ENCODE measurements around the gene PIGA. TPM values are rescaled to one million over a fixed set of nuclear protein-coding genes. Genes with fewer than 3 reads are reported as not detected.

The PIGA gene
- polyA plus RNA-seq, 3 donors, result 6.3 to 36.1 (median 6.4) TPM

- Mint-ChIP-seq H3K27me3 (ENCODE audit: low read depth in 3 of 3) (peaks cover 0 to 23% (median 3%) of the 10 kb centered on the region in 3 donors), H3K27ac (peak overlapping the region in 1 of 7 donors; percentile 1), H3K4me1 (peaks cover 11% of the 10 kb centered on the region), H3K4me3 (no peak overlapping the region), H3K36me3 (no peaks in the 10 kb centered on the region), H3K9me3 (peaks cover 0 to 6% (median 0%) of the 10 kb centered on the region in 7 donors)
- TF ChIP-seq, protein P1, sequence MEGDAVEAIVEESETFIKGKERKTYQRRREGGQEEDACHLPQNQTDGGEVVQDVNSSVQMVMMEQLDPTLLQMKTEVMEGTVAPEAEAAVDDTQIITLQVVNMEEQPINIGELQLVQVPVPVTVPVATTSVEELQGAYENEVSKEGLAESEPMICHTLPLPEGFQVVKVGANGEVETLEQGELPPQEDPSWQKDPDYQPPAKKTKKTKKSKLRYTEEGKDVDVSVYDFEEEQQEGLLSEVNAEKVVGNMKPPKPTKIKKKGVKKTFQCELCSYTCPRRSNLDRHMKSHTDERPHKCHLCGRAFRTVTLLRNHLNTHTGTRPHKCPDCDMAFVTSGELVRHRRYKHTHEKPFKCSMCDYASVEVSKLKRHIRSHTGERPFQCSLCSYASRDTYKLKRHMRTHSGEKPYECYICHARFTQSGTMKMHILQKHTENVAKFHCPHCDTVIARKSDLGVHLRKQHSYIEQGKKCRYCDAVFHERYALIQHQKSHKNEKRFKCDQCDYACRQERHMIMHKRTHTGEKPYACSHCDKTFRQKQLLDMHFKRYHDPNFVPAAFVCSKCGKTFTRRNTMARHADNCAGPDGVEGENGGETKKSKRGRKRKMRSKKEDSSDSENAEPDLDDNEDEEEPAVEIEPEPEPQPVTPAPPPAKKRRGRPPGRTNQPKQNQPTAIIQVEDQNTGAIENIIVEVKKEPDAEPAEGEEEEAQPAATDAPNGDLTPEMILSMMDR (IDR thresholded peaks at IDR 0.05), result no peak
- H3K9me3 ChIP-seq (replicated peaks in 1 of 2; ENCODE audit: control insufficient read depth in 1 of 2, insufficient read depth in 1 of 2, low read length in 2 of 2), result no peaks in the 10 kb centered on the region
- H4K20me1 ChIP-seq (ENCODE audit: insufficient read depth, low read length), result no peaks in the 10 kb centered on the region
- no peaks in the 10 kb centered on the region for H3K36me3 ChIP-seq (replicated peaks in 1 of 2; ENCODE audit: control insufficient read depth in 1 of 2, insufficient read depth in 2 of 2, low read length in 2 of 2)
- DNase-seq, result peak; percentile 21 to 56 (median 48)
- no peaks in the 10 kb centered on the region for H3K79me2 ChIP-seq (ENCODE audit: insufficient read depth, low read length)
- H3K4me1 ChIP-seq (ENCODE audit: control insufficient read depth in 1 of 2, insufficient read depth in 2 of 2, low read length in 2 of 2), result peaks cover 0 to 12% of the 10 kb centered on the region in 2 donors
- peaks cover 0 to 2% of the 10 kb centered on the region in 2 donors for H3K27me3 ChIP-seq (ENCODE audit: control insufficient read depth in 2 of 2, insufficient read depth in 2 of 2, low read length in 2 of 2)
- peak overlapping the region in 1 of 2 donors; percentile 11 for H3K27ac ChIP-seq (ENCODE audit: low read depth in 1 of 2, low read length in 2 of 2)
- intact Hi-C loops (cut with micrococcal nuclease), result no loop called here
- WGBS (ENCODE audit: insufficient coverage), result no CpG with 5 or more reads among the region's 1 CpG
- H3K4me2 ChIP-seq (replicated peaks; ENCODE audit: extremely low read depth, low read length, poor library complexity, severe bottlenecking), result no peak overlapping the region
- H3K9ac ChIP-seq (ENCODE audit: insufficient read depth, low read length, poor library complexity, severe bottlenecking), result no peak overlapping the region
- H3K4me3 ChIP-seq (replicated peaks in 1 of 3; ENCODE audit: low read depth in 2 of 3, low read length in 3 of 3), result no peak overlapping the region
- H2AFZ ChIP-seq (ENCODE audit: insufficient read depth, low read depth, low read length, poor library complexity, severe bottlenecking), result no peak overlapping the region
Observed at GRCh38 chrX:15356444-15356843, 21.1 kb upstream of the PIGA start.

DNA sequence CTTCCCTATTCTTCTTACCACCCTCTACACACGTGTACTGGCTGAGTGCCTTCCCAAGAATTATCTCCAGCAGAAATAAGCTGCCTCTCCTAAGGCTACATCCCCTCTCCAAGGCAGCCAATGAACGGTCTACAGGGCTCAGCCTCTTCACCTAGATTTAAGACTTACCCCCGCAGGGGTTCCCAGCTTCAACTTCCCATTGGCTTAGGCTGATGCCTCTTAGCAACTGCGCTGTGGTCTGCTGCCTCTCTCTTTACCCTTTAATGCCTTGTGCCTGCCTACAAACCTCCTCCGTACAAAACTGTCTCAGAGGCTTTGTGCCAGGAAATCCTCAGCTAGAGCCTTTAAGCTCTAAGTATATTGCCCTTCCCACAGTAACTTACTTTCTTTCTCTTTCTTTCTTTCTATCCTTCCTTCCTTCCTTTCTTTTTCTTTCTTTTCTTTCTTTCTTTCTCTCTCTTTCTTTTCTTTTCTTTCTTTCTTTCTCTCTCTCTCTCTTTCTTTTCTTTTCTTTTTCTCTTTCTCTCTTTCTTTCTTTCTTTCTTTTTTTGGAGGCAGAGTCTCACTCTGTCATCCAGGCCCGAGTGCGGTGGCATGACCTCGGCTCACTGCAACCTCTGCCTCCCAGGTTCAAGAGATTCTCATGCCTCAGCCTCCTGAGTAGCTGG lies 15.1 kb upstream of the PIGA start:
- no peaks in the 10 kb centered on the region for H3K36me3 ChIP-seq (replicated peaks in 1 of 2; ENCODE audit: control insufficient read depth in 1 of 2, insufficient read depth in 2 of 2, low read length in 2 of 2)
- H3K27ac ChIP-seq (ENCODE audit: low read depth in 1 of 2, low read length in 2 of 2), result no peak overlapping the region
- H3K4me1 ChIP-seq (ENCODE audit: control insufficient read depth in 1 of 2, insufficient read depth in 2 of 2, low read length in 2 of 2), result peaks cover 6 to 8% of the 10 kb centered on the region in 2 donors
- 38% methylated on average over 4 of the region's 8 CpGs for WGBS (ENCODE audit: insufficient coverage)
- H3K4me3 Mint-ChIP-seq, result no peak overlapping the region
- H3K27ac Mint-ChIP-seq, result peak overlapping the region in 3 of 7 donors; percentile 22 to 62 (median 42)
- no peaks in the 10 kb centered on the region for H4K20me1 ChIP-seq (ENCODE audit: insufficient read depth, low read length)
- no peaks in the 10 kb centered on the region for H3K79me2 ChIP-seq (ENCODE audit: insufficient read depth, low read length)
- H3K4me3 ChIP-seq (replicated peaks in 1 of 3; ENCODE audit: low read depth in 2 of 3, low read length in 3 of 3), result no peak overlapping the region
- H3K4me2 ChIP-seq (replicated peaks; ENCODE audit: extremely low read depth, low read length, poor library complexity, severe bottlenecking), result no peak overlapping the region
- no peaks in the 10 kb centered on the region for H3K9me3 Mint-ChIP-seq
- no peak for DNase-seq
- intact Hi-C loops (cut with micrococcal nuclease), result no loop called here
- no peak overlapping the region for H2AFZ ChIP-seq (ENCODE audit: insufficient read depth, low read depth, low read length, poor library complexity, severe bottlenecking)
- no peaks in the 10 kb centered on the region for H3K9me3 ChIP-seq (replicated peaks in 1 of 2; ENCODE audit: control insufficient read depth in 1 of 2, insufficient read depth in 1 of 2, low read length in 2 of 2)
- TF ChIP-seq, protein P1 (IDR thresholded peaks at IDR 0.05), result no peak
- peaks cover 13% of the 10 kb centered on the region for H3K4me1 Mint-ChIP-seq
- H3K27me3 ChIP-seq (ENCODE audit: control insufficient read depth in 2 of 2, insufficient read depth in 2 of 2, low read length in 2 of 2), result peaks cover 0 to 11% of the 10 kb centered on the region in 2 donors
- peaks cover 0 to 20% (median 6%) of the 10 kb centered on the region in 3 donors for H3K27me3 Mint-ChIP-seq (ENCODE audit: low read depth in 3 of 3)
- H3K9ac ChIP-seq (ENCODE audit: insufficient read depth, low read length, poor library complexity, severe bottlenecking), result no peak overlapping the region
- H3K36me3 Mint-ChIP-seq, result no peaks in the 10 kb centered on the region

All from CD14-positive monocyte (primary cell).